D721Med (cell line): ENCODE data around the gene CALU.

ENCODE experiments used
- DNase-seq: peaks from one replicate; pipeline ENCODE4 v3.0.0; 2011; ENCODE audit warnings: low spot score; ENCODE audit not compliant: insufficient read length
- FAIRE-seq: peaks from 2 replicates; lab custom pipeline; 2011; peaks lifted over from hg19 to GRCh38; lab: Jason Lieb, UNC
- TF ChIP-seq, protein P1 (sequence below): IDR thresholded peaks from 2 replicates; pipeline ENCODE4 v1.5.1; 2012; ENCODE audit warnings: mild to moderate bottlenecking, control low read depth; ENCODE audit not compliant: insufficient read depth; ENCODE audit errors: missing control alignments

CALU gene

GRCh38 chr7:128725531-128725930, 13.6 kb upstream of the CALU start:
- TF ChIP-seq, protein P1, sequence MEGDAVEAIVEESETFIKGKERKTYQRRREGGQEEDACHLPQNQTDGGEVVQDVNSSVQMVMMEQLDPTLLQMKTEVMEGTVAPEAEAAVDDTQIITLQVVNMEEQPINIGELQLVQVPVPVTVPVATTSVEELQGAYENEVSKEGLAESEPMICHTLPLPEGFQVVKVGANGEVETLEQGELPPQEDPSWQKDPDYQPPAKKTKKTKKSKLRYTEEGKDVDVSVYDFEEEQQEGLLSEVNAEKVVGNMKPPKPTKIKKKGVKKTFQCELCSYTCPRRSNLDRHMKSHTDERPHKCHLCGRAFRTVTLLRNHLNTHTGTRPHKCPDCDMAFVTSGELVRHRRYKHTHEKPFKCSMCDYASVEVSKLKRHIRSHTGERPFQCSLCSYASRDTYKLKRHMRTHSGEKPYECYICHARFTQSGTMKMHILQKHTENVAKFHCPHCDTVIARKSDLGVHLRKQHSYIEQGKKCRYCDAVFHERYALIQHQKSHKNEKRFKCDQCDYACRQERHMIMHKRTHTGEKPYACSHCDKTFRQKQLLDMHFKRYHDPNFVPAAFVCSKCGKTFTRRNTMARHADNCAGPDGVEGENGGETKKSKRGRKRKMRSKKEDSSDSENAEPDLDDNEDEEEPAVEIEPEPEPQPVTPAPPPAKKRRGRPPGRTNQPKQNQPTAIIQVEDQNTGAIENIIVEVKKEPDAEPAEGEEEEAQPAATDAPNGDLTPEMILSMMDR: no peak
- FAIRE-seq: no peak
- DNase-seq: no peak

DNA sequence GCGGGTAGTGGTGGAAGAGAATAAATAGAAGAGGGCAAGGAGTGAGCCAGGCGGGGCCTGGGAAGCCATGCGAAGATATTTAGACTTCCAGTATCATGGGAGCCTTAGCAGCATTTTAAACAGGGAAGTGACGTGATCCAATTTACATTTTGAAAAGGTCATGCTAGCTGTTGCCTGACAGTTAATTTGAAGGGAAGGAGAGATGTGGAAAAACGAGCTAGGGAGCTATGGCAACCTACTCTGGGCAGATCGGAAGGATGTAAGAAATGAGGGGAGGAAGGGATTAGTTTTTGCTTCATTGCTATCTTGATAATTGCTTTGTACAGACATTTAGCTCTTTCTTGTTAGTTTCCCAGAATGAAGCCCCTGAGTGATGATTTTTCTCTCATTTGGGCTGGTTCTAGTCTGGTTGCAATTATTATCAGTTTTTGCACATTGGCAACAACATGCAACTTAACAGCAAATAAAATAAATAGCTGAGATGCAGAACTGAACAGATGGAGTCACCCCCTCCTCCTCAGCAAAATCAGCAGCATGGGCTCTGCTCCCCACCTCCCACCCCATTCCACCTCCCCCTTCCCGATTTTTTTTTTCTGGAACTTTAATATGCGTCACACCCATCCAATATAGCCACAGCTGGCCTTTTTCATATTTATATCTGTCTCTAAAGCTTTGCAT, 13.0 kb upstream of the CALU start:
- FAIRE-seq: no peak
- no peak for DNase-seq
- TF ChIP-seq, protein P1: no peak

- FAIRE-seq (no peak), DNase-seq (no peak)
- TF ChIP-seq, protein P1: no peak
These were observed 12.5 kb upstream of the CALU start for GRCh38 chr7:128726737-128727072.

- TF ChIP-seq, protein P1: no peak
- no peak for DNase-seq
- no peak for FAIRE-seq
These were observed 11.9 kb upstream of the CALU start for GRCh38 chr7:128727239-128727638.

DNA sequence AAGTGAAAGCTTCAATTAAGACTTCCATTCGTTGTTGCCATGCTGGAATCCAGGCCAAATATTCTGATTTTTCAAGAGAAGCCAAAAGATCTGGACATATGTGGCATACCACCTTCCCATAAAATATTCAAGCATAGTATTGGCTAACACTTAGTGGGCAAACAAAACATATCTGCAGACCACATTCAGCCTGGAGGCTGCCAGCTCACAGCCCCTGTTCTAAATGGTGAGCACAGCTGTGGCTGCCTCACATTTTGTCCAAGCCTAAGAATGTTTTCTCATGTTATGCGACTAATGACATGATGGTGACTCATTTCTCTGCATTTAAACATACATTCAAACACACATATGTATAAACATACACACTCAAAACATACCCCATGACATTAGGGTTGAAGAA, 10.6 kb upstream of the CALU start:
- FAIRE-seq (no peak), DNase-seq (no peak)
- TF ChIP-seq, protein P1: no peak

DNA sequence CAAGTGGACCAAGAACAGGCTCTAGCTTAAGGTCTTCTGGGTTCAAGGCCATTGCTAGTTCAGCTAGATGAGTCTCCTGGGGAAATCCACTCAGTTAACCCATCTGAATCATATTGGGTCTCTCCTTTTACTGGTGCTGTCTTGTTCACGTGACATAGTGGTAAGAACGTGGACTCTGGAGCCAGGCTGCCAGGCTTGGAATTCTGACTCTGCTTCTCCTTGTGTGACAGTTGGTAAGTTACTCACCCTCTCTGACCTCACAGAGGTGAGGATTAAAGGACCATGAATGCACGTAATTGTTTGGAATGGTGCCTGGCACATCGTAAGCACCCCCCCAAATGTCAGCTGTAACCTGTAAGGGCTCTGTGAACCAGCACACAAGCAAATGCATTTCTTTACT, 9.7 kb upstream of the CALU start:
- FAIRE-seq: no peak
- no peak for DNase-seq
- TF ChIP-seq, protein P1: no peak

DNA sequence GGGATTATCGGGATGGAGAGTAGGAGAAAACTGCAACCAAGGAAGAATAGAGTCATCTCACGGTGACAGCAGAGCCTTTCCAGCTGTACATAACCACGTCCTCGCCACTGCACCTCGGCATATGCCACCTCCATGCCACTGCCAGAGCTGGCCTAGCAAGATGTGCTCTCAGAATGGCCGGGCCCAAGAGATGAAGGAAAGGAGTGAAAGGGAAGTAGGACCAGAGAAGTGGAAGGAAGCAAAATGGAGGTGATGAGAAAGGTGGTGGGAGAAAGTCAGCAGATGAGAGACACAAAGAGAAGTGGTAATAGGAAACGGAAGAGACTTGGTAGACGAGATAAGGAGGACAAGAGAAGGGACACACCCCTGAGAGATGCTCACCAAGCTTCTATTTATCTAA, 8.0 kb upstream of the CALU start:
- FAIRE-seq (no peak), DNase-seq (no peak)
- TF ChIP-seq, protein P1: no peak
